ENCODE results near the gene F10. TPM values are rescaled to one million over a fixed set of nuclear protein-coding genes. Genes with fewer than 3 reads are reported as not detected.

F10 gene
- total and polyA plus RNA-seq, 2 of the 13 experiments (the other 11 are each of a cell fraction or from before 2014, with no cell fraction given), result 58.4 to 237 TPM

DNA sequence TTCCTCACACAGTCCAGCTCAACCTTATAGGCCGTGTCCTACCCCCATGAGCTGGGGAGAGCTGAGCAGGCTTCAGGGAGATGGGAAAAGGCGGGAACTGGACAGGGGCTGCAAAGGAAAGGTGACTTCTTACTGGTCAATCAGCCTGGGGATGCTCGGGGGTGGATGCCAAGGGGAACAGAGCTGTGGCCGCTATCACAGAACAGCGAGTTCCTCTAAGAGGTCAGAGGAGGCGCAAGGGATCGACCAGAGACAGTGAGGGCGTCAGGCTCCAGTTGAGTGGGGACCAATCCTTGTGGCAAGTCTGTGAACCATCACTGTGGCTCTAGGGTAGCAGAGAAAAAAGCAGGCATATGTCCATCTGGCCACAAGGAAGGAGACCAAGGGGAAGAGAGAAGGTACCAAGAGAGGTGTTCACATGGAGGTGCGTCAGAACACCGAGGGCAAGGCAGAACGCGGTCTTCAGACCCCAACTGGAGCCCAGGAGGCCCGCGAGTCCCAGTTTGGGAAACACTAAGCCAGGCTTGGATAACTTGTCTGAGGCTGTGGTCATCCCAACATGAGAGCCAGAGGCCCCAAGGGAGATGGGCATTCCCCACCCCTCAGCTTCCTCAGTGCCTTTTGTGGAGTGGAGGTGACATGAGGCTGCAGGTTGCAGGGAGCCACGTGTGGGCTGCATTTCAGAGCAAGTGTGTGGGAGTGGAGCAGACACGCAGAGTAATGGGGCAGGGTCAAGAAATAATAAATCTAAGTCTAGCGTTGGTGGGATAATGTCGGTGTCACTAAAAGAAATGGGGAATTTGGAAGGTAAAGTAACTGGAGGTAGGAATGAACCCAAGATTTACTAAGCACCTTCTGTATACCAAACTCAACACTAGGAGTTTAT, 3.9 kb downstream of the F10 start (continued):
- TF ChIP-seq, protein P1, sequence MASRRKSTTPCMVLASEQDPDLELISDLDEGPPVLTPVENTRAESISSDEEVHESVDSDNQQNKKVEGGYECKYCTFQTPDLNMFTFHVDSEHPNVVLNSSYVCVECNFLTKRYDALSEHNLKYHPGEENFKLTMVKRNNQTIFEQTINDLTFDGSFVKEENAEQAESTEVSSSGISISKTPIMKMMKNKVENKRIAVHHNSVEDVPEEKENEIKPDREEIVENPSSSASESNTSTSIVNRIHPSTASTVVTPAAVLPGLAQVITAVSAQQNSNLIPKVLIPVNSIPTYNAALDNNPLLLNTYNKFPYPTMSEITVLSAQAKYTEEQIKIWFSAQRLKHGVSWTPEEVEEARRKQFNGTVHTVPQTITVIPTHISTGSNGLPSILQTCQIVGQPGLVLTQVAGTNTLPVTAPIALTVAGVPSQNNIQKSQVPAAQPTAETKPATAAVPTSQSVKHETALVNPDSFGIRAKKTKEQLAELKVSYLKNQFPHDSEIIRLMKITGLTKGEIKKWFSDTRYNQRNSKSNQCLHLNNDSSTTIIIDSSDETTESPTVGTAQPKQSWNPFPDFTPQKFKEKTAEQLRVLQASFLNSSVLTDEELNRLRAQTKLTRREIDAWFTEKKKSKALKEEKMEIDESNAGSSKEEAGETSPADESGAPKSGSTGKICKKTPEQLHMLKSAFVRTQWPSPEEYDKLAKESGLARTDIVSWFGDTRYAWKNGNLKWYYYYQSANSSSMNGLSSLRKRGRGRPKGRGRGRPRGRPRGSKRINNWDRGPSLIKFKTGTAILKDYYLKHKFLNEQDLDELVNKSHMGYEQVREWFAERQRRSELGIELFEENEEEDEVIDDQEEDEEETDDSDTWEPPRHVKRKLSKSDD (CRISPR knock-in tag; IDR thresholded peaks at IDR 0.05; ENCODE audit: low read depth), result no peak
- TF ChIP-seq ZNF484 (CRISPR knock-in tag; IDR thresholded peaks at IDR 0.05; ENCODE audit: borderline replicate concordance, low read depth) (no peak), ZFP41 (CRISPR knock-in tag; IDR thresholded peaks at IDR 0.05; ENCODE audit: borderline replicate concordance) (no peak), DNMT3B (CRISPR knock-in tag; conservative IDR thresholded peaks at IDR 0.05) (no peak), ZNF24 (IDR thresholded peaks at IDR 0.05) (no peak), PTBP1 (IDR thresholded peaks at IDR 0.05; ENCODE audit: low read depth, low read length, poor library complexity, severe bottlenecking) (no peak), THAP11 (CRISPR knock-in tag; IDR thresholded peaks at IDR 0.05) (no peak), HDAC2 (CRISPR knock-in tag; IDR thresholded peaks at IDR 0.05) (no peak), ZNF749 (CRISPR knock-in tag; IDR thresholded peaks at IDR 0.05; ENCODE audit: borderline replicate concordance) (no peak), YY1 (IDR thresholded peaks at IDR 0.05; ENCODE audit: insufficient read depth, insufficient replicate concordance, low read depth, low read length) (no peak), ZNF589 (CRISPR knock-in tag; conservative IDR thresholded peaks at IDR 0.05) (no peak), ZNF709 (CRISPR knock-in tag; IDR thresholded peaks at IDR 0.05) (no peak), ZFY (CRISPR knock-in tag; IDR thresholded peaks at IDR 0.05) (0 out of 2 replicates have a peak, but pooled peaks have one; percentile 17), RNF2 (conservative IDR thresholded peaks at IDR 0.05; ENCODE audit: low read depth) (no peak), MLLT10 (CRISPR knock-in tag; IDR thresholded peaks at IDR 0.05) (no peak), NONO (IDR thresholded peaks at IDR 0.05) (no peak), NONO (CRISPR knock-in tag; conservative IDR thresholded peaks at IDR 0.05) (no peak), PHF5A (CRISPR knock-in tag; IDR thresholded peaks at IDR 0.05; ENCODE audit: low read depth, unreplicated experiment) (no peak)
- TF ChIP-seq, protein P2, sequence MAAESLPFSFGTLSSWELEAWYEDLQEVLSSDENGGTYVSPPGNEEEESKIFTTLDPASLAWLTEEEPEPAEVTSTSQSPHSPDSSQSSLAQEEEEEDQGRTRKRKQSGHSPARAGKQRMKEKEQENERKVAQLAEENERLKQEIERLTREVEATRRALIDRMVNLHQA (CRISPR knock-in tag; IDR thresholded peaks at IDR 0.05), result no peak
- TF ChIP-seq, protein P3, sequence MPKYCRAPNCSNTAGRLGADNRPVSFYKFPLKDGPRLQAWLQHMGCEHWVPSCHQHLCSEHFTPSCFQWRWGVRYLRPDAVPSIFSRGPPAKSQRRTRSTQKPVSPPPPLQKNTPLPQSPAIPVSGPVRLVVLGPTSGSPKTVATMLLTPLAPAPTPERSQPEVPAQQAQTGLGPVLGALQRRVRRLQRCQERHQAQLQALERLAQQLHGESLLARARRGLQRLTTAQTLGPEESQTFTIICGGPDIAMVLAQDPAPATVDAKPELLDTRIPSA (CRISPR knock-in tag; IDR thresholded peaks at IDR 0.05; ENCODE audit: borderline replicate concordance), result no peak
- TF ChIP-seq, protein P4, sequence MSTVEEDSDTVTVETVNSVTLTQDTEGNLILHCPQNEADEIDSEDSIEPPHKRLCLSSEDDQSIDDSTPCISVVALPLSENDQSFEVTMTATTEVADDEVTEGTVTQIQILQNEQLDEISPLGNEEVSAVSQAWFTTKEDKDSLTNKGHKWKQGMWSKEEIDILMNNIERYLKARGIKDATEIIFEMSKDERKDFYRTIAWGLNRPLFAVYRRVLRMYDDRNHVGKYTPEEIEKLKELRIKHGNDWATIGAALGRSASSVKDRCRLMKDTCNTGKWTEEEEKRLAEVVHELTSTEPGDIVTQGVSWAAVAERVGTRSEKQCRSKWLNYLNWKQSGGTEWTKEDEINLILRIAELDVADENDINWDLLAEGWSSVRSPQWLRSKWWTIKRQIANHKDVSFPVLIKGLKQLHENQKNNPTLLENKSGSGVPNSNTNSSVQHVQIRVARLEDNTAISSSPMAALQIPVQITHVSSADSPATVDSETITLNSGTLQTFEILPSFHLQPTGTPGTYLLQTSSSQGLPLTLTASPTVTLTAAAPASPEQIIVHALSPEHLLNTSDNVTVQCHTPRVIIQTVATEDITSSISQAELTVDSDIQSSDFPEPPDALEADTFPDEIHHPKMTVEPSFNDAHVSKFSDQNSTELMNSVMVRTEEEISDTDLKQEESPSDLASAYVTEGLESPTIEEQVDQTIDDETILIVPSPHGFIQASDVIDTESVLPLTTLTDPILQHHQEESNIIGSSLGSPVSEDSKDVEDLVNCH (CRISPR knock-in tag; IDR thresholded peaks at IDR 0.05), result no peak
- TF ChIP-seq, protein P5, sequence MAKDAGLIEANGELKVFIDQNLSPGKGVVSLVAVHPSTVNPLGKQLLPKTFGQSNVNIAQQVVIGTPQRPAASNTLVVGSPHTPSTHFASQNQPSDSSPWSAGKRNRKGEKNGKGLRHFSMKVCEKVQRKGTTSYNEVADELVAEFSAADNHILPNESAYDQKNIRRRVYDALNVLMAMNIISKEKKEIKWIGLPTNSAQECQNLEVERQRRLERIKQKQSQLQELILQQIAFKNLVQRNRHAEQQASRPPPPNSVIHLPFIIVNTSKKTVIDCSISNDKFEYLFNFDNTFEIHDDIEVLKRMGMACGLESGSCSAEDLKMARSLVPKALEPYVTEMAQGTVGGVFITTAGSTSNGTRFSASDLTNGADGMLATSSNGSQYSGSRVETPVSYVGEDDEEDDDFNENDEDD (CRISPR knock-in tag; IDR thresholded peaks at IDR 0.05; ENCODE audit: borderline replicate concordance), result no peak
